ENCODE data around the gene LILRB5. TPM values are rescaled to one million over a fixed set of nuclear protein-coding genes. Genes with fewer than 3 reads are reported as not detected.
"Not testable (repeated sequence)": the region's sequence is repeated elsewhere in the genome, so short reads cannot be mapped to it uniquely, and the experiment has no call there.

The LILRB5 gene
- total RNA-seq, 4 donors from 2014 or later, result 46.2 to 62.3 (median 54.8) TPM

DNA sequence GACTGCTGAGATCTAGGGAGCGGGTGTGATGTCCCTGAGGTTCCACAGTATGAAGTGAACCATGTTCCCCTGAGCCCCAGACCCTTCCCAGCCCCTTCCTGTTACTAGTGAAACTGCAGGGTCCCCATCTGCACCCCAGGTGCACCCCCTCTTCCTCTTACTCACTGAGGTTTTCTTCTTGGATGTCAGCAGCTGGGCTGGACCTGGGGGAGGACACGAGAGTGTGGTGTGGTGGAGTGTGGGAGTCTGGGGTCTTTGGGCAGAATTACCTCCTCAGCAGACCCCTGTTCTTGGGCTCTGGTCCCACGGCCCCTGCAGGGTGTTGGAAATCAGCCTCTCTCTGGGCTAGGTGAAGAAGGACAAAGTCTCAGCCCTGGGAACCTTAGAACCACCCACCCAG is 11.1 kb downstream of the LILRB5 start:
- no peak for TF ChIP-seq CTCF (IDR thresholded peaks at IDR 0.05; ENCODE audit: low read depth)

DNA sequence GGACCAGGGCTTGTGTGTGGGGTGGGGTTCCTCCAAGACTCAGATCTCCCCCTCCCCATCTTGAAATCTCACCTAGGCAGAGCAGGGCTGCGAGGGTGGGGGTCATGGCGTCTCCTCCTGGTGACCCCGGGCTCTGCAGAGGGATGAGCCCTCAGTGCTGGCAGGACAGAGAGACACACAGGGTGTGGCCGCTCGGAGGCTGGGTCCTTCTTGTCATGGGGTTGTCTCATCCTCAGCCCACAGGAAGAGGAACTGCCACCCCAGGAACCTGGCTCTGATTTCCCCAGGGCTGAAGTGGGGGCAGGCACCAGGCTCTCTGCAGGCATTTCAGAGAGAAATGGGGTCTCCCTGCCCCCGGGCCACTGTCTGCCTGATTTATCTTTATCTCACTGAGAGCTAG is 14.4 kb downstream of the LILRB5 start, which contains the start of gene LILRA6:
Gene LILRA6 (minus strand): TSS at position 145 of the 400 bp plus-strand sequence.
- TF ChIP-seq CTCF (IDR thresholded peaks at IDR 0.05; ENCODE audit: low read depth), result not testable (repeated sequence)

DNA sequence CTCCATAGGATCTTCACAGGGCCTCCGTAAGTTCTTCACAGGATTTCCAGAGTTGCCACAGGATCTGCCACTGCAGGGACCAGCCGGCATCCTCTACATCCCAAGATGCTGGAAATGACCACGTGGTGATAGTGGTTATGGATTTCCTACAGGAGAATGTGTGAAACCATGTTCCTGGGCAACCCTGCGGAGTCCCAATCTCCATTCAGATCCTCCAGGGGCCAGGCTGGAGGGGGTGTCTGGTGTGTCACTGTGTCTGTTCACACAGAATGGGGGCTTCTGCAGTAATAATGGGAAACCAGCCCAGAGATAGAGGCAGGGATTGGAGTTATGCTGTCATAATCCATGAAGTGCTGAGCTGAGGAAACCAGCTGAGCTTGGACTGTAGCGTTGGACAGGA is 23.1 kb downstream of the LILRB5 start:
- no peak for TF ChIP-seq CTCF (IDR thresholded peaks at IDR 0.05; ENCODE audit: low read depth)

DNA sequence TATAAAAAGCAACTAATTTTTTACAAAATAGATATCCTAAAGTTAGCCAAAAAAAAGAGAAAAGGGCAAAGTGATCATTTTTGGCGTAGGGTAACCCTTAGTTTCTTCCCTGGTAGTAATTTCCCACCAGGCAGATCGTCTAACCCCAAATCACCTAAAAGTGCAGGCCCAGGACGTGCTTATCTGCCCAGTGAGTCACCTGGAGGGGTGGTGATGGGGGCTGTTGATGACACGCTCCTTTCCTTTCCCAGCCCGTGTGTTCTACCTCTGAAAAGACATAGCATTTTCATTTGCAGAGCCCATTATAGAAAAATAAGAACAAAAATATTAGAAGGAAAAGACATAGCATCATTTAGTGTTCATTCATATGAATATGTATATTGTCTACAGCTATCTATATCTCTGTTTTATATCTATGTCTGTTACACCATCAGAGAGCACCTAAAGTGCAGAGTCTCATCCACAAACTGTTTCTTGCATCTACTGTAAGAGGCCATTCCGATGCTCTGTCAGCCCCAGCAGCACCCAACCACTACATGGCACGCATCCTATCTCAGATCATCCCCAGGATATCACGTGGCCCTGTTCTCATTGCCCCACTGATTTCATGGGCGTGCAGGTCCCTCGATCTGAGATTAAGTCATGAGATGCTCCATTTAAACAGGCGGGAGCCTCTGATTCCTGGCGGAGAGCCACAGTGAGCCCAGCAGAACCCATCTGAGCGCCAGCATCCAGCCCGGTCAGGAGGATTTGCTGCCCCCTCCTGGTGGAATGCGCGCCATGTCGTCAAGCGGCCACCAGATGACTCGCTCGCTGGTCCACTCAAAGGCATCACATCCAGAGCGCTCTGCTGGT is 25.8 kb downstream of the LILRB5 start:
- no peak for TF ChIP-seq CTCF (IDR thresholded peaks at IDR 0.05; ENCODE audit: low read depth)

DNA sequence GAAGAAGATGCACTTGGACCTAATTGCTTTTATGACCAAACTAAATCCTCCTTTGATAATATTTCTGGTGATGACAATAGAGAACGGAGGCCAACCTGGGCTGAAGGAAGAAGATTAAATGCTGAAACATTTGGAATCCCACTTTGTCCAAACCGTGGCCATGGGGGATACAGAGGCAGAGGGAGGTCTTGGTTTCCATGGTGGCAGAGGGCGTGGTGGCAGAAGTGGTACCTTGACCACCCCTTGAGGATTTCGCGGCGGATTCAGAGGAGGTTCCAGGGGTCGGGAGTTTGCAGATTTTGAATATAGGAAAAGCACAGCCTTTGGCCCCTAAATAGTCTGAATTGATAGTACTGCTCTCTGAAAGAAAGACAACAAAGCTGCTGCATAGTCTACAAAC is 27.0 kb downstream of the LILRB5 start:
- TF ChIP-seq CTCF (IDR thresholded peaks at IDR 0.05; ENCODE audit: low read depth), result no peak

DNA sequence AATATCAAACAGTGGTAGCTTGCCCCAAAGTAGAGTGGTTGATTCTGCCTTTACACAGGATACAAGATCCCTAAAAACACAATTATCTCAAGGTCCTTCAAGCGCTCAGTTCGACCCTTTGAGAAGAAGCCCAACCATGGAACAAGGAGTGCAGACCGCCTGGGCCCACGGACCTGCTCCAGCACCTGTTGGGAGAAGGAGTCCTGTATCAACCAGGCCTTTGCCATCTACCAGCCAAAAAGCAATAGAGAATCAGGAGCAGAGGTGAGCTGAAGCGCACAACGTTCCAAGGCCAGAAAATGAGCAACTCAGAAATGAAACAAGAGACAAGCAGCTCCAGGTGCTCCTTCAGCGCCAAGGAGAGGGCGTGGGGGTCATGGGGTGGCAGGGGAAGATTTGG is 27.9 kb downstream of the LILRB5 start:
- no peak for TF ChIP-seq CTCF (IDR thresholded peaks at IDR 0.05; ENCODE audit: low read depth)

DNA sequence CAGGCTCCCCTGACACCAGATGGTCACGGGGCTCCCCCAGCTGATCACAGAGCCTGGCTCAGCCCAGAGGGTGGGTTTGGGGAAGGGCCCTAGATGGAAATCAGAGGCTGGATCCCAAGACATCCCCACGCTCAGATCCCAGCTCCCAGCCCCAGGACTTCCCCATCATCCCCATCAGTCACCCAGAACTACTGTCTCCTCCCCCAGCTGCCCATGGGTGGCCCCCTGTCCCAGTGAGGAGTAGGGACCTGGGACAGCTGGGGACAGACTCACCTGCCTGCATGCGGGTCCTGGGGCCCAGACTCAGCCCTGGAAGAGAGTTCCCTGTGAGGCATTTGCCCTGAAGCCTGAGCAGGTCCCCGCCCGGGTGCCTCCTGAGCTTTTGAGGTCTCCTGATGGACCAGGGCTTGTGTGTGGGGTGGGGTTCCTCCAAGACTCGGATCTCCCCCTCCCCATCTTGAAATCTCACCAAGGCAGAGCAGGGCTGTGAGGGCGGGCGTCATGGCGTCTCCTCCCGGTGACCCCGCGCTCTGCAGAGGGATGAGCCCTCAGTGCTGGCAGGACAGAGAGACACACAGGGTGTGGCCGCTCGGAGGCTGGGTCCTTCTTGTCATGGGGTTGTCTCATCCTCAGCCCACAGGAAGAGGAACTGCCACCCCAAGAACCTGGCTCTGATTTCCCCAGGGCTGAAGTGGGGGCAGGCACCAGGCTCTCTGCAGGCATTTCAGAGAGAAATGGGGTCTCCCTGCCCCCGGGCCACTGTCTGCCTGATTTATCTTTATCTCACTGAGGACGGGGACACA is 34.4 kb downstream of the LILRB5 start, which contains the start of gene LILRB3:
Gene LILRB3 (minus strand): TSS at position 534 of the 803 bp plus-strand sequence. CDS start 31 bp downstream, at position 503.
- not testable (repeated sequence) for TF ChIP-seq CTCF (IDR thresholded peaks at IDR 0.05; ENCODE audit: low read depth)

All from subcutaneous adipose tissue (tissue), 4 donors.